ENCODE results near the gene HIBCH.

The HIBCH gene

GRCh38 chr2:190213441-190214335 lies 105.9 kb downstream of the HIBCH start:
- no peak overlapping the region for H3K27ac Mint-ChIP-seq
- H3K9me3 Mint-ChIP-seq = no peaks in the 10 kb centered on the region
- peaks cover 18% of the 10 kb centered on the region for H3K36me3 Mint-ChIP-seq (ENCODE audit: low read depth)
- no peaks in the 10 kb centered on the region for H3K27me3 Mint-ChIP-seq
- peaks cover 13% of the 10 kb centered on the region for H3K4me1 Mint-ChIP-seq (ENCODE audit: low read depth)
- no peak overlapping the region for H3K4me3 Mint-ChIP-seq

GRCh38 chr2:190210471-190210870 lies 109.2 kb downstream of the HIBCH start:
- peaks cover 8% of the 10 kb centered on the region for H3K36me3 Mint-ChIP-seq (ENCODE audit: low read depth)

GRCh38 chr2:190209559-190209958 lies 110.1 kb downstream of the HIBCH start:
- Mint-ChIP-seq H3K9me3 (no peaks in the 10 kb centered on the region), H3K36me3 (ENCODE audit: low read depth) (peaks cover 12% of the 10 kb centered on the region), H3K27me3 (no peaks in the 10 kb centered on the region), H3K27ac (no peak overlapping the region), H3K4me1 (ENCODE audit: low read depth) (no peaks in the 10 kb centered on the region), H3K4me3 (no peak overlapping the region)

More at GRCh38 chr2:190210471-190210870, 109.2 kb downstream of the HIBCH start:
- H3K27me3 Mint-ChIP-seq = no peaks in the 10 kb centered on the region
- no peaks in the 10 kb centered on the region for H3K4me1 Mint-ChIP-seq (ENCODE audit: low read depth)
- H3K27ac Mint-ChIP-seq = no peak overlapping the region
- no peak overlapping the region for H3K4me3 Mint-ChIP-seq
- no peaks in the 10 kb centered on the region for H3K9me3 Mint-ChIP-seq

- Mint-ChIP-seq H3K4me1 (ENCODE audit: low read depth) (no peaks in the 10 kb centered on the region), H3K4me3 (no peak overlapping the region), H3K27me3 (no peaks in the 10 kb centered on the region), H3K36me3 (ENCODE audit: low read depth) (peaks cover 26% of the 10 kb centered on the region), H3K9me3 (no peaks in the 10 kb centered on the region), H3K27ac (no peak overlapping the region)
These were observed 111.7 kb downstream of the HIBCH start for GRCh38 chr2:190207930-190208329.

- H3K27ac Mint-ChIP-seq = no peak overlapping the region
- H3K36me3 Mint-ChIP-seq (ENCODE audit: low read depth) = peaks cover 36% of the 10 kb centered on the region
- no peak overlapping the region for H3K4me3 Mint-ChIP-seq
These were observed 114.0 kb downstream of the HIBCH start for GRCh38 chr2:190205657-190206056.

GRCh38 chr2:190202604-190203003 lies 117.0 kb downstream of the HIBCH start:
- Mint-ChIP-seq H3K27me3 (no peaks in the 10 kb centered on the region), H3K4me3 (no peak overlapping the region), H3K27ac (no peak overlapping the region), H3K9me3 (no peaks in the 10 kb centered on the region), H3K36me3 (ENCODE audit: low read depth) (peaks cover 60% of the 10 kb centered on the region), H3K4me1 (ENCODE audit: low read depth) (no peaks in the 10 kb centered on the region)

More at GRCh38 chr2:190205657-190206056, 114.0 kb downstream of the HIBCH start:
- H3K27me3 Mint-ChIP-seq = no peaks in the 10 kb centered on the region
- H3K4me1 Mint-ChIP-seq (ENCODE audit: low read depth) = no peaks in the 10 kb centered on the region
- H3K9me3 Mint-ChIP-seq = no peaks in the 10 kb centered on the region

- Mint-ChIP-seq H3K4me1 (ENCODE audit: low read depth) (no peaks in the 10 kb centered on the region), H3K27ac (no peak overlapping the region), H3K27me3 (no peaks in the 10 kb centered on the region), H3K4me3 (no peak overlapping the region), H3K36me3 (ENCODE audit: low read depth) (peaks cover 65% of the 10 kb centered on the region), H3K9me3 (no peaks in the 10 kb centered on the region)
These were observed 117.6 kb downstream of the HIBCH start for GRCh38 chr2:190202018-190202417.

GRCh38 chr2:190200603-190201002 lies 119.0 kb downstream of the HIBCH start:
- no peaks in the 10 kb centered on the region for H3K27me3 Mint-ChIP-seq
- H3K36me3 Mint-ChIP-seq (ENCODE audit: low read depth) = peaks cover 70% of the 10 kb centered on the region
- H3K27ac Mint-ChIP-seq = no peak overlapping the region
- no peaks in the 10 kb centered on the region for H3K9me3 Mint-ChIP-seq
- H3K4me3 Mint-ChIP-seq = no peak overlapping the region
- H3K4me1 Mint-ChIP-seq (ENCODE audit: low read depth) = no peaks in the 10 kb centered on the region

GRCh38 chr2:190199530-190199929 lies 120.1 kb downstream of the HIBCH start:
- no peak overlapping the region for H3K27ac Mint-ChIP-seq
- no peaks in the 10 kb centered on the region for H3K4me1 Mint-ChIP-seq (ENCODE audit: low read depth)

GRCh38 chr2:190199109-190199508 lies 120.5 kb downstream of the HIBCH start:
- Mint-ChIP-seq H3K4me1 (ENCODE audit: low read depth) (no peaks in the 10 kb centered on the region), H3K36me3 (ENCODE audit: low read depth) (peaks cover 64% of the 10 kb centered on the region), H3K9me3 (no peaks in the 10 kb centered on the region), H3K4me3 (no peak overlapping the region), H3K27me3 (no peaks in the 10 kb centered on the region), H3K27ac (no peak overlapping the region)

More at GRCh38 chr2:190199530-190199929, 120.1 kb downstream of the HIBCH start:
- Mint-ChIP-seq H3K27me3 (no peaks in the 10 kb centered on the region), H3K4me3 (no peak overlapping the region), H3K36me3 (ENCODE audit: low read depth) (peaks cover 68% of the 10 kb centered on the region), H3K9me3 (no peaks in the 10 kb centered on the region)

- Mint-ChIP-seq H3K4me3 (no peak overlapping the region), H3K4me1 (ENCODE audit: low read depth) (no peaks in the 10 kb centered on the region), H3K27ac (no peak overlapping the region), H3K36me3 (ENCODE audit: low read depth) (peaks cover 48% of the 10 kb centered on the region), H3K9me3 (no peaks in the 10 kb centered on the region), H3K27me3 (no peaks in the 10 kb centered on the region)
These were observed 122.4 kb downstream of the HIBCH start for GRCh38 chr2:190197143-190197720.

- no peaks in the 10 kb centered on the region for H3K4me1 Mint-ChIP-seq (ENCODE audit: low read depth)
- no peaks in the 10 kb centered on the region for H3K27me3 Mint-ChIP-seq
- H3K9me3 Mint-ChIP-seq = no peaks in the 10 kb centered on the region
- H3K27ac Mint-ChIP-seq = no peak overlapping the region
- peaks cover 3% of the 10 kb centered on the region for H3K36me3 Mint-ChIP-seq (ENCODE audit: low read depth)
- no peak overlapping the region for H3K4me3 Mint-ChIP-seq
These were observed 129.0 kb downstream of the HIBCH start for GRCh38 chr2:190190507-190191162.

- no peaks in the 10 kb centered on the region for H3K27me3 Mint-ChIP-seq
- no peak overlapping the region for H3K4me3 Mint-ChIP-seq
- H3K4me1 Mint-ChIP-seq (ENCODE audit: low read depth) = no peaks in the 10 kb centered on the region
- H3K27ac Mint-ChIP-seq = no peak overlapping the region
- H3K9me3 Mint-ChIP-seq = no peaks in the 10 kb centered on the region
- H3K36me3 Mint-ChIP-seq (ENCODE audit: low read depth) = no peaks in the 10 kb centered on the region
These were observed 131.3 kb downstream of the HIBCH start for GRCh38 chr2:190188289-190188688.

GRCh38 chr2:190186238-190186637 lies 133.4 kb downstream of the HIBCH start:
- Mint-ChIP-seq H3K4me1 (ENCODE audit: low read depth) (peaks cover 2% of the 10 kb centered on the region), H3K27me3 (peaks cover 8% of the 10 kb centered on the region), H3K36me3 (ENCODE audit: low read depth) (no peaks in the 10 kb centered on the region), H3K27ac (no peak overlapping the region), H3K9me3 (no peaks in the 10 kb centered on the region), H3K4me3 (no peak overlapping the region)

- Mint-ChIP-seq H3K9me3 (no peaks in the 10 kb centered on the region), H3K36me3 (ENCODE audit: low read depth) (no peaks in the 10 kb centered on the region), H3K27me3 (peaks cover 12% of the 10 kb centered on the region), H3K4me1 (ENCODE audit: low read depth) (peaks cover 5% of the 10 kb centered on the region), H3K27ac (no peak overlapping the region), H3K4me3 (no peak overlapping the region)
These were observed 134.2 kb downstream of the HIBCH start for GRCh38 chr2:190185380-190185779.
